BJ (cell line): Measurements from ENCODE around the gene RNF6. TPM values are rescaled to one million over a fixed set of nuclear protein-coding genes. Genes with fewer than 3 reads are reported as not detected.

Source experiments
- CTCF ChIA-PET: fragments of 350-600 bp; formaldehyde crosslinking; extraction: SDS; loops from one replicate; lab custom pipeline; 2021; ENCODE audit warnings: antibody characterized with exemption, inconsistent platforms; lab: Yijun Ruan, JAX
- POLR2A ChIA-PET: fragments of 300-600 bp; sonication (Branson Sonifier 250); formaldehyde crosslinking; extraction: SDS; loops from one replicate; lab custom pipeline; 2021; ENCODE audit warnings: antibody characterized with exemption; lab: Charles Lee
- DNase-seq: peaks from one replicate; pipeline ENCODE4 v3.0.0-alpha.2; 2011; ENCODE audit warnings: low read depth
- H3K27me3 ChIP-seq: 2 replicates; pipeline ENCODE4 v1.6.0; 2011; ENCODE audit warnings: low read length; ENCODE audit not compliant: control insufficient read depth, insufficient read depth
- H3K36me3 ChIP-seq: 2 replicates; pipeline ENCODE4 v1.5.1; 2011; ENCODE audit warnings: low read length; ENCODE audit not compliant: control insufficient read depth, insufficient read depth
- H3K4me3 ChIP-seq: 2 replicates; pipeline ENCODE4 v1.5.1; 2011; ENCODE audit warnings: low read depth, mild to moderate bottlenecking, control low read depth, low read length
- CTCF ChIP-seq: IDR thresholded peaks from 2 replicates; pipeline ENCODE4 v1.5.1; 2011; ENCODE audit warnings: low read depth, mild to moderate bottlenecking, control low read depth, inconsistent platforms, low read length, moderate library complexity; ENCODE audit not compliant: insufficient read depth
- polyA plus RNA-seq: library from polyadenylated mRNA; depleted of rRNA; stranded (reverse); fragments of >200 nt; gene quantifications from 2 replicates; pipeline ENCODE4 v1.2.3, GENCODE V29; 2011

RNF6 gene
- polyA plus RNA-seq, 1 experiment, result 19.1 TPM

- Histone ChIP-seq H3K27me3 (no peaks in the 10 kb centered on the region), H3K4me3 (no peak overlapping the region), H3K36me3 (no peaks in the 10 kb centered on the region)
- POLR2A ChIA-PET, result no interaction called here
- TF ChIP-seq CTCF, result no peak
- CTCF ChIA-PET, result interaction anchor here (0.7 to 1.7 kb wide), 4 partner anchors 10 to 498 kb away, joined by 3 to 5 read pairs (median 4); no protein-coding TSS in a partner anchor
- DNase-seq, result no peak
These were observed 21.3 kb downstream of the RNF6 start for GRCh38 chr13:26200811-26201210.

- ChIA-PET POLR2A (no interaction called here), CTCF (no interaction called here)
- no peak for DNase-seq
- no peak overlapping the region for H3K4me3 ChIP-seq
- TF ChIP-seq CTCF, result no peak
- no peaks in the 10 kb centered on the region for H3K36me3 ChIP-seq
- H3K27me3 ChIP-seq, result no peaks in the 10 kb centered on the region
These were observed 24.0 kb downstream of the RNF6 start for GRCh38 chr13:26198116-26198515.

GRCh38 chr13:26197298-26197697, 24.8 kb downstream of the RNF6 start:
- CTCF ChIA-PET, result no interaction called here

GRCh38 chr13:26186995-26187394, 35.1 kb downstream of the RNF6 start:
- ChIA-PET CTCF (interaction anchor here (0.8 to 8.2 kb wide), 7 partner anchors 9 to 744 kb away, joined by 3 to 116 read pairs (median 3); no protein-coding TSS in a partner anchor), POLR2A (interaction anchor here (0.7 kb wide), 1 partner anchor 398 kb away, joined by 5 read pairs; no protein-coding TSS in a partner anchor)
- Histone ChIP-seq H3K36me3 (no peaks in the 10 kb centered on the region), H3K27me3 (no peaks in the 10 kb centered on the region), H3K4me3 (peak overlapping the region; percentile 69)
- DNase-seq, result no peak
- no peak for TF ChIP-seq CTCF

More at GRCh38 chr13:26197298-26197697, 24.8 kb downstream of the RNF6 start:
- Histone ChIP-seq H3K4me3 (no peak overlapping the region), H3K36me3 (no peaks in the 10 kb centered on the region), H3K27me3 (no peaks in the 10 kb centered on the region)
- TF ChIP-seq CTCF, result no peak
- no peak for DNase-seq
- POLR2A ChIA-PET, result no interaction called here

GRCh38 chr13:26186118-26186870, 35.8 kb downstream of the RNF6 start:
- ChIA-PET POLR2A (interaction anchor here (0.7 kb wide), 1 partner anchor 399 kb away, joined by 5 read pairs; no protein-coding TSS in a partner anchor), CTCF (interaction anchor here (0.6 to 8.2 kb wide), 18 partner anchors 8 to 745 kb away, joined by 3 to 116 read pairs (median 4); no protein-coding TSS in a partner anchor)
- Histone ChIP-seq H3K4me3 (peak overlapping the region; percentile 69), H3K27me3 (no peaks in the 10 kb centered on the region; the same call in 1 of the 2 replicates), H3K36me3 (no peaks in the 10 kb centered on the region)
- DNase-seq, result peak; percentile 30
- peak; percentile 56 for TF ChIP-seq CTCF
